ENCODE data around the gene UNC119.

Gene UNC119

DNA sequence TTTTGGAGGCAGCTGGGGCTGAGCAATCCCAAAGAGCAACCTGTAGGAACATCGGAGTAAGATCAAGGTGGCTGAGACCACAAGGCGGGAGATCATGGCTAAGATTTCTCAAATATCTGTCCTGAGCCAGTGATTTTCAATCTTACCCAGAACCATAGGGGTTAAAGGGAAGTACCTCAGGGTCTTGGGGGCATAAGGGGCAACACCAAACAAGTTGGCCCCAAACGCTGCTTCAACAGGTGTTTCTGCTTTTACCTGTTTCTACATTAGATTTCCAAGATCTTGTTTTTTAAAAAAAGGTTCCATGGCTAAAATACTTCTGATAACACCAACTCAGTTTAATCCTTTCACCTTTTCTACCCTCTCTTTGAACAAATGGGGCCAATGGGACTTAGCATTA is 2.6 kb upstream of the UNC119 start:
- no peak for DNase-seq (ENCODE audit: low read depth)
- H3K4me3 ChIP-seq (replicated peaks; ENCODE audit: low read depth, low read length): no peak overlapping the region
- TF ChIP-seq CTCF (IDR thresholded peaks at IDR 0.05; ENCODE audit: low read length, missing control alignments): no peak

DNA sequence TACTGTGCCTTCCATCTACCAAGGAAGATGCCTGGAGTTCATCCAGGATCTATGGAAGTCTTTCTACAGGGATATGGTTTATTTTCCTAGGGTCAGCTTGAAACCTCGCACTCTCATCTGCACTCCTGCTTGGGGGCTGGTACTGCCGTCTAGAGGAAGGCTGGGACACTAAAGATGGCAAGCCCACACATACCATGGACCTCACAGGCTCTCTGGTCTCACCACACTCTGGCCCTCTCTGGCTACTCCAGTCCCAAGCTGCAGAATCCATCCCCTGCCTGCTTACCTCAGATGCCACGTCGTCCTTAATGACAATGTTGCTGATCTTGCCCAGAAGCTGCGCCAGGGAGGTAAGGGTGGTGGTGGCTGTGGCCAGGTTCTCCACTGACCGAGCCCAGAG is 2.1 kb upstream of the UNC119 start:
- no peak for DNase-seq (ENCODE audit: low read depth)
- TF ChIP-seq CTCF (IDR thresholded peaks at IDR 0.05; ENCODE audit: low read length, missing control alignments): no peak
- no peak overlapping the region for H3K4me3 ChIP-seq (replicated peaks; ENCODE audit: low read depth, low read length)

- H3K4me3 ChIP-seq (replicated peaks; ENCODE audit: low read depth, low read length): peak overlapping the region; percentile 31
- DNase-seq (ENCODE audit: low read depth): no peak
- no peak for TF ChIP-seq CTCF (IDR thresholded peaks at IDR 0.05; ENCODE audit: low read length, missing control alignments)
Observed at GRCh38 chr17:28553000-28553505, 629 bp upstream of the UNC119 start.

DNA sequence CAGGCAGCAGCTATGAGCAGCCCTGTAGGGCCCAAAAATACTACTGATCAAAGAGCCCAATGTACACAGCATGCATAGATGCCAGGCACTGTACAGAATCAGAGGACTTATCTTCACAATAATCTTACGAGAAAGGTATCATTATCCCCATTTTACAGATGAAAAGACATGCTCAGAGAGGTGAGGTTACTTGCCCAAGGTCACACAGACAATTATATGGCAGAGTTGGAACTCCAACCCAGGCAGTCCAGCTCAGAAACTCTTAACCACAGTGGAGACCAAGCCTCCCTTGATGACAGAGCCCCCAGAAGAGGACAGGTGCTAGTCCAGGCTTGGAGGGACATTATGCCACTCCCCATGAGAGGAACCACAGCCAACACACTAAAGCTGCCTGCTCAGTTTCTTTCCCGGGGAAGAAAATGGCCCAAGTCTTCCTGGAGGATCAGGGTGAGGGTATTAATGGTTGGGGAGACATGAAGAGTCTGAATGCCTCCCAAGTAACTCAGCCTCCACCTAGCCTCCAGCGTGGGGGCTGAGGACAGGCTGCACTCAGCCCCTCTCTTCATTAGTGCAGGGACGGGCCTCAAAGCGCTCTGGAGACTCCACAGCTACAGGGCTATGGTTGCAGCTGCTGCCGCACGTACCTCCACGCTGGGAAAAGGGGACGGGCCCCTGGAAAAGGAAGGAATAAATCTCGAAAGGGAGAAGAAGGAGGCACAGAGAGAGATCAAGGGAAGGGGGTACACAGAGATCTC is 826 bp downstream of the UNC119 start:
- peak overlapping the region; percentile 69 for H3K4me3 ChIP-seq (replicated peaks; ENCODE audit: low read depth, low read length)
- DNase-seq (ENCODE audit: low read depth): peak; percentile 19
- no peak for TF ChIP-seq CTCF (IDR thresholded peaks at IDR 0.05; ENCODE audit: low read length, missing control alignments)

- H3K4me3 ChIP-seq (replicated peaks; ENCODE audit: low read depth, low read length): no peak overlapping the region
- TF ChIP-seq CTCF (IDR thresholded peaks at IDR 0.05; ENCODE audit: low read length, missing control alignments): no peak
- DNase-seq (ENCODE audit: low read depth): no peak
Observed at GRCh38 chr17:28550858-28551257, 1.6 kb downstream of the UNC119 start.

DNA sequence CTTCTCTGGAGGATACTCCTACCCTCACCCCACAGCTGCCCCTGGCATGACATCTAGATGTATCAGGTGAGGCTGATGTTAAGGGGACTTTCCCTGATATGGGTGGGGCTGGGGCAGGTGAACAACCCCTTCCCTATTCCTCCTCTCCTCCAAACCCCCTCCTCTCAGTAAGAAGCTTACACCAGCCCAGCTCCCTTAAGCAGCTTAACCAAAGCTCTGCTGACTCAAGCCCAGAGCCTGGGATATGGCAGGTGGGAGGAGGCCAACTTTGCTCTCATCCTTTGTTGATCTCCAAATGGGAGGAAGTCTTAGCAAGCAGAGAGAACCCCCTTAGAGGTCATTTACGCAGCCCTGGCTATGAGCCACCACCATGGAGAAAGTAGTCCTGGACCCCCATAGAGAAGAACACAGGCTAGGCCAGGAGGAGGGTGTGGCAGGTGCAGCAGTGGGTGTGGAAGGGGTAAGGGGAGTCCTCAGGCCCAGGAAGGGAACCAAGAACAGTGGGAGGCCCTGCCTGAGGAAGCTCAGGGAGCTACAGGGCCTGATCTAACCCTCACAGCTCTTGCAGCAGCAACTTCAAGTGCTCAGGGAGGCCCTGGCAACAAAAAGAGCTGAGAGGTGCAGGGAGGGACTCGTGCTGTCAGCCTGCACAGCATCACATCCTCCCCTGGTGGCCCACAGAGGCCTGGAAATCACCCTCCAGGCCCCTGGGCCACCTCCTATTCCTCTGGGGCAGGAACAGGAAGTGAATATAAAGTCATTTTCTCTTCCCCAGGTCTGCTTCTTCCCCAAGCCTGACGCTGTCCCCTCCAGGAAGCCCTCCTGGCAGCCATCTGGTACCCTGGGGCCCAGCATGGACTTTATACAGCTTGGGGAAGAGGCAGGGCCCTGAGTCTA is 2.9 kb downstream of the UNC119 start:
- no peak overlapping the region for H3K4me3 ChIP-seq (replicated peaks; ENCODE audit: low read depth, low read length)
- DNase-seq (ENCODE audit: low read depth): no peak
- TF ChIP-seq CTCF (IDR thresholded peaks at IDR 0.05; ENCODE audit: low read length, missing control alignments): no peak

Data from fibroblast of pulmonary artery (primary cell).